ENCODE results near the gene LAMA5. TPM values are rescaled to one million over a fixed set of nuclear protein-coding genes. Genes with fewer than 3 reads are reported as not detected.

The LAMA5 gene
- total and polyA plus RNA-seq, 2 of the 8 experiments (the other 6 are each of a cell fraction or from before 2014, with no cell fraction given), result 34.4 to 225 TPM

- TF ChIP-seq RAD21 (IDR thresholded peaks at IDR 0.05 in 1 of 2, conservative IDR thresholded peaks at IDR 0.05 in 1 of 2; ENCODE audit: low read depth in 2 of 2, low read length in 2 of 2) (no peak), CBX5 (IDR thresholded peaks at IDR 0.05; ENCODE audit: low read depth, low read length) (no peak), ATF2 (IDR thresholded peaks at IDR 0.05; ENCODE audit: low read length) (no peak)
Measured at GRCh38 chr20:62325172-62325905, 41.8 kb downstream of the LAMA5 start (continued).

Measured in H1 (cell line).